K562 (cell line): ENCODE data around the gene ZZZ3. TPM values are rescaled to one million over a fixed set of nuclear protein-coding genes. Genes with fewer than 3 reads are reported as not detected.

ENCODE experiments used
- ATAC-seq: fragments of 200-7000 bp; cut with Tn5 transposase; 3 replicates; pipeline ENCODE4 v1.9.1; 2020; ENCODE audit warnings: moderate library complexity
- BruUV-seq: library from RNA; stranded (reverse); fragments of 400-500 nt; replicated peaks from 2 replicates; lab custom pipeline; 2021; lab: Mats Ljungman, UMichigan
- CTCF ChIA-PET: fragments of 300-600 bp; formaldehyde crosslinking; extraction: SDS; loops from one replicate; lab custom pipeline; 2021; ENCODE audit warnings: low intra/inter-chr PET ratio; lab: Yijun Ruan, JAX
- POLR2A ChIA-PET: fragments of 300-600, 350-650 bp; sonication (Branson Sonifier 250); formaldehyde crosslinking; extraction: SDS; loops from one replicate; lab custom pipeline; 2021; ENCODE audit warnings: antibody characterized with exemption, inconsistent platforms; lab: Yijun Ruan, JAX
- DNase-seq, 4 experiments: peaks; one replicate each; pipeline versions ENCODE4 v3.0.0 to v3.0.0-alpha.2; 2011 to 2018; ENCODE audit warnings: low spot score in 3 of 4, mixed read lengths in 3 of 4; ENCODE audit errors: extremely low read depth in 1 of 4
- FAIRE-seq: peaks from 2 replicates; lab custom pipeline; 2011; peaks lifted over from hg19 to GRCh38; lab: Jason Lieb, UNC
- H2AFZ ChIP-seq: 2 replicates; pipeline ENCODE4 v1.6.0; 2011; ENCODE audit warnings: low read depth, low read length, control low read depth, inconsistent platforms
- H3K27ac ChIP-seq: fragments of 200-600 bp; 3 replicates; pipeline ENCODE4 v1.8.0; 2011; ENCODE audit warnings: low read depth, mild to moderate bottlenecking, control low read depth, inconsistent platforms, low read length, moderate library complexity, mixed read lengths; ENCODE audit errors: extremely low read depth
- H3K27me3 ChIP-seq, 2 experiments: fragments of 300-600 bp in 1 of 2; 2 replicates in 1 of 2; 3 replicates in 1 of 2; pipeline versions ENCODE4 v1.6.0 to v1.8.0; 2011; ENCODE audit warnings: inconsistent platforms in 2 of 2, low read length in 2 of 2, mild to moderate bottlenecking in 1 of 2, mixed read lengths in 1 of 2, moderate library complexity in 1 of 2; ENCODE audit not compliant: control insufficient read depth in 2 of 2, insufficient read depth in 2 of 2
- H3K36me3 ChIP-seq: fragments of 300-600 bp; 3 replicates; pipeline ENCODE4 v1.8.0; 2011; ENCODE audit warnings: mild to moderate bottlenecking, low read length, inconsistent platforms; ENCODE audit not compliant: control insufficient read depth, insufficient read depth
- H3K4me1 ChIP-seq, 2 experiments: fragments of 200-600 bp in 1 of 2; replicated peaks in 1 of 2; 2 replicates in 1 of 2; 3 replicates in 1 of 2; pipeline versions ENCODE4 v1.5.1 to v1.8.0; 2011; ENCODE audit warnings: inconsistent platforms in 2 of 2, low read length in 2 of 2, mild to moderate bottlenecking in 1 of 2, mixed read lengths in 1 of 2, moderate library complexity in 1 of 2; ENCODE audit not compliant: control insufficient read depth in 2 of 2, insufficient read depth in 2 of 2
- H3K4me2 ChIP-seq: 2 replicates; pipeline ENCODE4 v1.6.1; 2011; ENCODE audit warnings: low read length, control low read depth, inconsistent platforms, mixed read lengths; ENCODE audit not compliant: insufficient read depth
- H3K4me3 ChIP-seq: fragments of 200-600 bp; sonication (generic), shearing (Covaris generic); 2 replicates; pipeline ENCODE4 v1.5.1; 2016; ENCODE audit warnings: control low read depth, inconsistent platforms
- H3K79me2 ChIP-seq: fragments of 200-600 bp; 3 replicates; pipeline ENCODE4 v1.8.0; 2011; ENCODE audit warnings: low read length, inconsistent platforms; ENCODE audit not compliant: control insufficient read depth, insufficient read depth
- H3K9ac ChIP-seq, 2 experiments: 2 replicates each; pipeline versions ENCODE4 v1.6.0 to v1.6.1; 2011; ENCODE audit warnings: low read depth in 2 of 2, low read length in 2 of 2, control low read depth in 1 of 2, inconsistent platforms in 1 of 2, mild to moderate bottlenecking in 1 of 2, mixed read lengths in 1 of 2; ENCODE audit not compliant: insufficient read depth in 1 of 2
- H3K9me1 ChIP-seq: one replicate; pipeline ENCODE4 v1.6.0; 2011; ENCODE audit warnings: inconsistent platforms, mild to moderate bottlenecking, low read length, moderate library complexity; ENCODE audit not compliant: control insufficient read depth, insufficient read depth
- H3K9me3 ChIP-seq: replicated peaks from 2 replicates; pipeline ENCODE4 v1.5.1; 2011; ENCODE audit warnings: low read depth, low read length, inconsistent platforms; ENCODE audit not compliant: control insufficient read depth, insufficient read depth
- H4K20me1 ChIP-seq: replicated peaks from 2 replicates; pipeline ENCODE4 v1.6.1; 2011; ENCODE audit warnings: low read length, inconsistent platforms, mixed read lengths; ENCODE audit not compliant: control insufficient read depth, insufficient read depth
- ARID1B ChIP-seq: fragments of 450-650 bp; IDR thresholded peaks from 2 replicates; pipeline ENCODE4 v1.6.1; 2016; ENCODE audit warnings: antibody characterized with exemption, mild to moderate bottlenecking, inconsistent platforms
- CBFA2T2 ChIP-seq: fragments of 450-650 bp; conservative IDR thresholded peaks from 2 replicates; pipeline ENCODE4 v1.6.1; 2017; ENCODE audit warnings: mild to moderate bottlenecking
- HBP1 ChIP-seq: fragments of 450-650 bp; formaldehyde crosslinking; IDR thresholded peaks from 2 replicates; pipeline ENCODE4 v1.4.0; 2022; ENCODE audit warnings: missing genetic modification characterization
- HMGXB4 ChIP-seq: sonication (generic); formaldehyde crosslinking; IDR thresholded peaks from 2 replicates; pipeline ENCODE4 v1.8.1; 2023; ENCODE audit warnings: mild to moderate bottlenecking, missing genetic modification reagents
- HSF4 ChIP-seq: fragments of 250-450 bp; sonication (Bioruptor Pico); IDR thresholded peaks from 2 replicates; pipeline ENCODE4 v2.1.2; 2022; ENCODE audit warnings: mild to moderate bottlenecking, moderate library complexity, borderline replicate concordance
- LARP7 ChIP-seq: fragments of 450-650 bp; IDR thresholded peaks from 2 replicates; pipeline ENCODE4 v1.6.1; 2016
- MTA1 ChIP-seq: fragments of 450-650 bp; IDR thresholded peaks from 2 replicates; pipeline ENCODE4 v1.6.1; 2017; ENCODE audit warnings: borderline replicate concordance
- NFXL1 ChIP-seq: fragments of 450-650 bp; formaldehyde crosslinking; IDR thresholded peaks from 2 replicates; pipeline ENCODE4 v1.4.0; 2021; ENCODE audit warnings: mild to moderate bottlenecking
- POLR2AphosphoS5 ChIP-seq: IDR thresholded peaks from 2 replicates; pipeline ENCODE4 v1.6.1; 2011; ENCODE audit warnings: mild to moderate bottlenecking, low read depth, low read length, moderate library complexity; ENCODE audit not compliant: control insufficient read depth, insufficient read depth
- PTRF ChIP-seq: fragments of 450-650 bp; IDR thresholded peaks from 2 replicates; pipeline ENCODE4 v1.6.1; 2016; ENCODE audit warnings: mild to moderate bottlenecking, missing genetic modification characterization, missing compliant biosample characterization
- RBM15 ChIP-seq: fragments of 200-400 bp; formaldehyde crosslinking; IDR thresholded peaks from 2 replicates; pipeline ENCODE4 v1.6.1; 2018; ENCODE audit warnings: mild to moderate bottlenecking, low read length, moderate library complexity; ENCODE audit not compliant: insufficient read depth
- SAFB2 ChIP-seq: fragments of 200-400 bp; formaldehyde crosslinking; IDR thresholded peaks from 2 replicates; pipeline ENCODE4 v1.6.1; 2018; ENCODE audit warnings: borderline replicate concordance, low read length, low read depth, moderate library complexity; ENCODE audit not compliant: severe bottlenecking
- TCF7L2 ChIP-seq: fragments of 150-350 bp; IDR thresholded peaks from 2 replicates; pipeline ENCODE4 v1.6.1; 2016; ENCODE audit warnings: low read depth, mild to moderate bottlenecking, low read length, moderate library complexity
- ZC3H8 ChIP-seq: fragments of 450-650 bp; IDR thresholded peaks from 2 replicates; pipeline ENCODE4 v1.6.1; 2017
- ZFP91 ChIP-seq: sonication (generic); formaldehyde crosslinking; IDR thresholded peaks from 2 replicates; pipeline ENCODE4 v1.8.0; 2022; ENCODE audit warnings: mild to moderate bottlenecking, missing genetic modification reagents
- ZNF512 ChIP-seq: IDR thresholded peaks from 2 replicates; pipeline ENCODE4 v1.6.1; 2016; ENCODE audit warnings: missing genetic modification characterization, missing compliant biosample characterization
- ZNF583 ChIP-seq: fragments of 250-450 bp; sonication (Bioruptor Pico); IDR thresholded peaks from 2 replicates; pipeline ENCODE4 v1.4.0; 2020
- ZNF77 ChIP-seq: fragments of 250-450 bp; sonication (Bioruptor Pico); IDR thresholded peaks from 2 replicates; pipeline ENCODE4 v1.5.0; 2020
- ZNF785 ChIP-seq: fragments of 250-450 bp; sonication (Bioruptor Pico); IDR thresholded peaks from 2 replicates; pipeline ENCODE4 v1.4.0; 2020; ENCODE audit warnings: mild to moderate bottlenecking
- WGBS: fragments of 100-300 bp; shearing (Covaris generic); methylation state at CpG from one replicate; pipeline ENCODE4 v1.1.6; 2016; ENCODE audit warnings: low coverage, mixed read lengths; ENCODE audit not compliant: insufficient coverage; ENCODE audit errors: missing lambda C conversion rate; 5-methylcytosine and 5-hydroxymethylcytosine counted together
- in situ Hi-C: fragments of 300-500 bp; cut with MboI; formaldehyde crosslinking; loops from 4 replicates; pipeline ENCODE4 v1.15.0; 2018; ENCODE audit warnings: inconsistent platforms, mixed read lengths
- intact Hi-C: fragments of 100-400 bp; cut with micrococcal nuclease; formaldehyde crosslinking; loops from 2 replicates; pipeline ENCODE4 v1.14.2; 2022
- polyA plus RNA-seq, 8 experiments: library from polyadenylated mRNA; depleted of rRNA in 4 of 8; stranded (reverse) in 5 of 8; unstranded in 3 of 8; fragments of >200 nt; fragmentation: Nextera tagmentation in 2 of 8; fragmentation: Illumina TruSeq in 1 of 8; extraction: Ambion mirVana in 2 of 8; extraction: Trizol in 1 of 8; gene quantifications; 2 replicates each; pipeline versions ENCODE4 v1.2.1 to v1.2.3, GENCODE V29; 2011 to 2014; ENCODE audit warnings: inconsistent platforms in 1 of 8, missing spikeins in 1 of 8
- total RNA-seq, 7 experiments: library from RNA; depleted of rRNA in 6 of 7; stranded (reverse); fragments of >200 nt in 6 of 7; fragmentation: Illumina TruSeq in 2 of 7; extraction: Trizol in 2 of 7; gene quantifications; 2 replicates each; pipeline versions ENCODE4 v1.2.1 to v1.2.3, GENCODE V29; 2011 to 2021; ENCODE audit warnings: low replicate concordance in 1 of 7

Gene ZZZ3
- total and polyA plus RNA-seq, 9 of the 15 experiments (the other 6 are each of a cell fraction or from before 2014, with no cell fraction given), result 13.9 to 64.0 (median 36.7) TPM

GRCh38 chr1:77704736-77705135, 22.3 kb upstream of the ZZZ3 start:
- Histone ChIP-seq H3K9me3 (no peaks in the 10 kb centered on the region), H3K79me2 (no peaks in the 10 kb centered on the region), H3K4me1 (peaks cover 3 to 17% of the 10 kb centered on the region in 2 experiments; a peak in 4 of 5 replicates), H3K27ac (peak overlapping the region; percentile 56), H3K4me2 (no peak overlapping the region), H2AFZ (no peak overlapping the region), H3K9me1 (no peaks in the 10 kb centered on the region), H3K9ac (no peak overlapping the region; a peak in 1 of 4 replicates), H4K20me1 (no peaks in the 10 kb centered on the region), H3K36me3 (peaks cover 32% of the 10 kb centered on the region), H3K4me3 (no peak overlapping the region), H3K27me3 (no peaks in the 10 kb centered on the region)
- POLR2A ChIA-PET, result interaction anchor here (1.0 kb wide), 1 partner anchor 15 kb away, joined by 3 read pairs; no protein-coding TSS in a partner anchor
- in situ Hi-C loops, result loop anchor here (10.0 kb wide), 1 partner anchor 200 kb away; no protein-coding TSS in a partner anchor
- WGBS, result 0% methylated on average over 2 of the region's 2 CpGs
- FAIRE-seq (peak; percentile 88), ATAC-seq (peak; percentile 89), DNase-seq (peak; percentile 13 to 70 (median 41))
- CTCF ChIA-PET, result no interaction called here
- no TSS peak for BruUV-seq
- intact Hi-C loops, result no loop called here
- TF ChIP-seq HSF4 (CRISPR knock-in tag) (no peak), ZNF77 (CRISPR knock-in tag) (no peak), ZC3H8 (no peak), HBP1 (CRISPR knock-in tag) (no peak), NFXL1 (CRISPR knock-in tag) (no peak), POLR2AphosphoS5 (peak; percentile 24; the same call in 1 of the 2 replicates), ZNF583 (no peak), LARP7 (no peak), RBM15 (no peak), HMGXB4 (CRISPR knock-in tag) (no peak), ZNF512 (tag) (no peak), TCF7L2 (no peak), CBFA2T2 (peak; percentile 24; the same call in 1 of the 2 replicates), ARID1B (peak; percentile 82), ZNF785 (CRISPR knock-in tag) (no peak), PTRF (tag) (no peak), SAFB2 (no peak), MTA1 (no peak), ZFP91 (CRISPR knock-in tag) (no peak)
